BLaER1 (cell line): Measurements from ENCODE around the gene KLRG1.
A peak's percentile ranks its signal among the peaks of the same experiment; 100 is the strongest.

Experiments
- H3K27ac ChIP-seq: shearing (Covaris generic); formaldehyde crosslinking; 2 replicates; pipeline ENCODE4 v1.8.1; 2022
- H3K27me3 ChIP-seq: shearing (Covaris generic); formaldehyde crosslinking; 2 replicates; pipeline ENCODE4 v1.8.1; 2022
- H3K36me3 ChIP-seq: shearing (Covaris generic); formaldehyde crosslinking; 2 replicates; pipeline ENCODE4 v1.8.1; 2022
- H3K4me1 ChIP-seq: shearing (Covaris generic); formaldehyde crosslinking; 2 replicates; pipeline ENCODE4 v1.8.1; 2022
- H3K4me2 ChIP-seq: shearing (Covaris generic); formaldehyde crosslinking; 2 replicates; pipeline ENCODE4 v1.8.1; 2022
- H3K4me3 ChIP-seq: shearing (Covaris generic); formaldehyde crosslinking; 2 replicates; pipeline ENCODE4 v1.8.1; 2022
- H3K9ac ChIP-seq: shearing (Covaris generic); formaldehyde crosslinking; 2 replicates; pipeline ENCODE4 v1.8.1; 2022
- H3K9me3 ChIP-seq: shearing (Covaris generic); formaldehyde crosslinking; 2 replicates; pipeline ENCODE4 v1.8.1; 2022
- H4K20me1 ChIP-seq: shearing (Covaris generic); formaldehyde crosslinking; 2 replicates; pipeline ENCODE4 v1.8.1; 2022
- Cebpa-rat ChIP-seq: shearing (Covaris generic); IDR thresholded peaks from 2 replicates; pipeline ENCODE4 v1.8.1; 2022

Gene KLRG1

DNA sequence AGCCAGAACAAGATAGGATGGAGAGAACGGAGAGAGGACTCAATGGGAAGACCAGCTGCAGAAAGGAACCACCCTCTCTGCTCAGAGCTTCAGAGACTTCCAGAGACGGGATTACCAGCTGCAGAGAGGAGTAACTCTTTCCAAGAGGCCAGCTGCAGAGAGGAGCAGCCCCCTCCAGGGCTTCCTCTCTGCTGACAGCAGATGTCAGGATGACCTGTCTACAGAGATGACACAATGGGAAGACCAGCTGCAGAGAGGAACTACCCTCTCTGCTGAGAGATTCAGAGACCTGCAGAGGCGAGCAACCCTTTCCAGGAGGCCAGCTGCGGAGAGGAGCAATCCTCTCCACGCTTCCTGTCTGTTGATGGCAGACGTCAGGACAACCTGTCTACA is 61.8 kb downstream of the KLRG1 start:
- Histone ChIP-seq H3K36me3 (no peaks in the 10 kb centered on the region), H4K20me1 (no peaks in the 10 kb centered on the region), H3K4me2 (peak overlapping the region; percentile 51), H3K4me1 (peaks cover 21% of the 10 kb centered on the region), H3K27ac (0 out of 2 replicates have a peak overlapping the region, but pooled peaks have one; percentile 19), H3K4me3 (no peak overlapping the region), H3K9ac (no peak overlapping the region), H3K27me3 (no peaks in the 10 kb centered on the region), H3K9me3 (no peaks in the 10 kb centered on the region; the same call in 1 of the 2 replicates)
- no peak for TF ChIP-seq Cebpa-rat

GRCh38 chr12:9052610-9053009 is 63.3 kb downstream of the KLRG1 start:
- no peak overlapping the region for H3K27ac ChIP-seq
- no peak overlapping the region for H3K4me3 ChIP-seq

More at GRCh38 chr12:9052610-9053009, 63.3 kb downstream of the KLRG1 start:
- no peak overlapping the region for H3K9ac ChIP-seq
- no peak for TF ChIP-seq Cebpa-rat
- H4K20me1 ChIP-seq = no peaks in the 10 kb centered on the region
- peaks cover 16% of the 10 kb centered on the region for H3K4me1 ChIP-seq
- H3K9me3 ChIP-seq = no peaks in the 10 kb centered on the region; the same call in 1 of the 2 replicates
- H3K27me3 ChIP-seq = no peaks in the 10 kb centered on the region
- H3K4me2 ChIP-seq = no peak overlapping the region
- H3K36me3 ChIP-seq = no peaks in the 10 kb centered on the region
